ENCODE measurements around the gene CIAO3.

Gene CIAO3

DNA sequence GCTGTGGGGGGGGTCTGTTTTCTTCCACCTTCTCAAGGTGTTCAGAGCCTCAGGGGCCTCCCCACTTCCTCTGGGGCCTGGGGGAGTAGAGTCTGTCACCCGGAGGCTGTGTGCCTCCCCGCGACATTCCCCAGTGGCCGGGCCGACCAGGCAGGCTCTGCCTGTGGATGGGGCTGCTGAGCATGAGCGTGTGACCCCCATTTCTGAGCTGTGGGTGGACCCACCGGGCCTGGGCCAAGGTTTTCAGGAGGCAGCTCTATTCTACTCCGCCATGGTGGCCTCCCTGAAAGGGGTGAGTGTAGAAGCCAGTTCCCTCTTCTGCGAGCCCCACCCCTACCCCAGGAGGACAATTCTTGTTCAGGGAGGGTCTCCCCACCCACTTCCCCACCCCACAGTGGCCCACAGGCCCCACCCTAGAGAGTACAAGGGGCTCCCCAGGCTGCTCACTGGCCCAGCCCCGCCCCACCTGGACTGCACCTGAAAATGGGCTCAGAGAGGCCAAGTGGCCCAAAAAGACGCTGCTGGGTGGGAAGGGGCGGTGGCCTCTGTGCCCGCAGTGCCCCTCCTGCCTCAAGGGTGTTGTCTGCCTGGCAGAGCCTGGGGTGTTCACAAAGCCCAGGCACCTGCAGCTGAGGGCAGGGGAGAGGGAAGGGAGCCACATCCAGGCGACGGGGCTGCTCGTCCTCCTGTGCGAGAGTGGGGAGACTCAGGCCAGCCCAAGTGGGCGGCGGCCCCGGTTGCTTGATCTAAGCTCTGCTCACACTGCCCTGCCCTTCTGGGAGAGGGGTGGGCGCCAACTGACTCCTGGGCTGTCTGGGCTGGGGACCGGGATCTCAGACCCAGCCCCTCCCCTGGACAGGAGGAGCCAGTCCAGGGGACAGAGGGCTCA is 21.1 kb upstream of the CIAO3 start:
- peaks cover 28% of the 10 kb centered on the region for H3K4me1 ChIP-seq (ENCODE audit: insufficient read depth, poor library complexity, severe bottlenecking)
- H3K4me3 ChIP-seq (ENCODE audit: severe bottlenecking) = no peak overlapping the region
- H3K27me3 ChIP-seq (ENCODE audit: insufficient read depth, poor library complexity, severe bottlenecking) = no peaks in the 10 kb centered on the region
- H3K9me3 ChIP-seq (ENCODE audit: severe bottlenecking) = no peaks in the 10 kb centered on the region
- no peaks in the 10 kb centered on the region for H3K36me3 ChIP-seq (ENCODE audit: low read depth)
- ATAC-seq (ENCODE audit: low read depth) (no peak), DNase-seq (ENCODE audit: low spot score) (no peak)
- TF ChIP-seq, protein P1, sequence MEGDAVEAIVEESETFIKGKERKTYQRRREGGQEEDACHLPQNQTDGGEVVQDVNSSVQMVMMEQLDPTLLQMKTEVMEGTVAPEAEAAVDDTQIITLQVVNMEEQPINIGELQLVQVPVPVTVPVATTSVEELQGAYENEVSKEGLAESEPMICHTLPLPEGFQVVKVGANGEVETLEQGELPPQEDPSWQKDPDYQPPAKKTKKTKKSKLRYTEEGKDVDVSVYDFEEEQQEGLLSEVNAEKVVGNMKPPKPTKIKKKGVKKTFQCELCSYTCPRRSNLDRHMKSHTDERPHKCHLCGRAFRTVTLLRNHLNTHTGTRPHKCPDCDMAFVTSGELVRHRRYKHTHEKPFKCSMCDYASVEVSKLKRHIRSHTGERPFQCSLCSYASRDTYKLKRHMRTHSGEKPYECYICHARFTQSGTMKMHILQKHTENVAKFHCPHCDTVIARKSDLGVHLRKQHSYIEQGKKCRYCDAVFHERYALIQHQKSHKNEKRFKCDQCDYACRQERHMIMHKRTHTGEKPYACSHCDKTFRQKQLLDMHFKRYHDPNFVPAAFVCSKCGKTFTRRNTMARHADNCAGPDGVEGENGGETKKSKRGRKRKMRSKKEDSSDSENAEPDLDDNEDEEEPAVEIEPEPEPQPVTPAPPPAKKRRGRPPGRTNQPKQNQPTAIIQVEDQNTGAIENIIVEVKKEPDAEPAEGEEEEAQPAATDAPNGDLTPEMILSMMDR (IDR thresholded peaks at IDR 0.05; ENCODE audit: poor library complexity, severe bottlenecking) = no peak
- H3K27ac ChIP-seq (ENCODE audit: poor library complexity, severe bottlenecking) = peak overlapping the region; percentile 48

DNA sequence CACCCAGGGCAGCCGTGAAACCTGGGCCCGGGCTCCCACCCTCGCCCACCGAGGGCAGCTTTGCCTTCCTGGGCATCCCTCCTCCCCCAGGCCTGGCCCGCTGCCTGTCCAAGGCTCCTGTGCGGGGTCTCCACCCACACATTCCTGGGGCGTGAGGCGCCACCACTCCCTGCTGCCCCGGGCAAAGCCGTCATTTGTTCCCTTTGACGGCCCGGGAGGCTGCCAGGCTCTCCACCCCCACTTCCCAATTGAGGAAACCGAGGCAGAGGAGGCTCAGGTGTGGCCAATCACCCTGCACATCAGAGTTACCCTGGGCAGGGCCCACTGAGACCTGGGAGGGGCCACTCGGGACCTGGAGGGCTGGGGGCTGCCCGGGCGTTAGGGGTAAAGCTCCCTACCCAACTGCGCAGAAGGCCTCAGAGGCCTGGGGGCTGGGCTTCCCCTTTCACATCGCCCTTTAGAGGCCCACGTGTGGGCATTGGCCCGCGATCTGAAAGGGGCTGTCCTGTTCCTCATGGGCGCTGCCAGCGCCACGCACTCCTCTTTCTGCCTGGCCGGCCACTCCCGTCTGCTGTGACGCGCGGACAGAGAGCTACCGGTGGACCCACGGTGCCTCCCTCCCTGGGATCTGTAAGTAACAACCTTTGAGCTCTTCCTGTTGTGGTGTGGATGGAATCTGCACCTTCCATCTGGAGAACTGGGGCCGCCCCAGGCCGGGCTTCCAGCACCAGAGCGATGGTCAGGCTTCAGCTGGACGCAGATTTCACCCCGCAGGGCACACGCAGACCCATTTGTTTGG is 19.9 kb upstream of the CIAO3 start, which contains the start of gene MSLN:
MSLN (plus strand) TSS at position 190 of the 799 bp plus-strand sequence. CDS start 1,947 bp downstream, outside the sequence.
- ATAC-seq (ENCODE audit: low read depth) (peak; percentile 75), DNase-seq (ENCODE audit: low spot score) (peak; percentile 88)
- Histone ChIP-seq H3K4me3 (ENCODE audit: severe bottlenecking) (no peak within 1 kb of the TSS), H3K9me3 (ENCODE audit: severe bottlenecking) (no peaks in the 10 kb centered on the region), H3K4me1 (ENCODE audit: insufficient read depth, poor library complexity, severe bottlenecking) (peaks cover 28% of the 10 kb centered on the region), H3K36me3 (ENCODE audit: low read depth) (no peaks in the 10 kb centered on the region), H3K27me3 (ENCODE audit: insufficient read depth, poor library complexity, severe bottlenecking) (no peaks in the 10 kb centered on the region), H3K27ac (ENCODE audit: poor library complexity, severe bottlenecking) (peak within 1 kb of the TSS; percentile 48)
- TF ChIP-seq, protein P1 (IDR thresholded peaks at IDR 0.05; ENCODE audit: poor library complexity, severe bottlenecking) = no peak

DNA sequence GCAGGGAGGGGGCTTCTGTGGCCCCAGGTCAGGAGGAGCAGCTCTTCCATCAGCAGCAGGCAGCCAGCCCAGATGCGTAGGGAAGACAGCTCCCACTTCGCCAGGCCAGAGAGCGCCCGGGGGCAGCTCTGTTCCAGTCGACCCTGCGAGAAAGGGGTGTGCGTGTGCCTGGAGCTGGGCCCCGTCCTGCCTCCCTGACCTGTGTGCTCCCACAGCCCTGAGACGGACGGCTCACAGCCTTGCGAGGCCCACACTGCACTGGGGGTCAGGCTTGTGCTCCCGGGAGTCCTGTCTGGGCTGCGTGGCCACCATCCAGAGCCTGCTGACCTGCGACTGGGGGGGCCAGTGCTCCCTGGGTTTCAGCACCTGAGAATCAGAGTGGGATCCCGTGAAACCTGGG is 19.3 kb upstream of the CIAO3 start:
- TF ChIP-seq, protein P1 (IDR thresholded peaks at IDR 0.05; ENCODE audit: poor library complexity, severe bottlenecking) = no peak
- Histone ChIP-seq H3K36me3 (ENCODE audit: low read depth) (no peaks in the 10 kb centered on the region), H3K27ac (ENCODE audit: poor library complexity, severe bottlenecking) (peak overlapping the region; percentile 48), H3K27me3 (ENCODE audit: insufficient read depth, poor library complexity, severe bottlenecking) (no peaks in the 10 kb centered on the region), H3K9me3 (ENCODE audit: severe bottlenecking) (no peaks in the 10 kb centered on the region), H3K4me3 (ENCODE audit: severe bottlenecking) (no peak overlapping the region), H3K4me1 (ENCODE audit: insufficient read depth, poor library complexity, severe bottlenecking) (peaks cover 28% of the 10 kb centered on the region)
- DNase-seq (ENCODE audit: low spot score) (peak; percentile 74), ATAC-seq (ENCODE audit: low read depth) (peak; percentile 2; the same call in 1 of the 3 replicates)

DNA sequence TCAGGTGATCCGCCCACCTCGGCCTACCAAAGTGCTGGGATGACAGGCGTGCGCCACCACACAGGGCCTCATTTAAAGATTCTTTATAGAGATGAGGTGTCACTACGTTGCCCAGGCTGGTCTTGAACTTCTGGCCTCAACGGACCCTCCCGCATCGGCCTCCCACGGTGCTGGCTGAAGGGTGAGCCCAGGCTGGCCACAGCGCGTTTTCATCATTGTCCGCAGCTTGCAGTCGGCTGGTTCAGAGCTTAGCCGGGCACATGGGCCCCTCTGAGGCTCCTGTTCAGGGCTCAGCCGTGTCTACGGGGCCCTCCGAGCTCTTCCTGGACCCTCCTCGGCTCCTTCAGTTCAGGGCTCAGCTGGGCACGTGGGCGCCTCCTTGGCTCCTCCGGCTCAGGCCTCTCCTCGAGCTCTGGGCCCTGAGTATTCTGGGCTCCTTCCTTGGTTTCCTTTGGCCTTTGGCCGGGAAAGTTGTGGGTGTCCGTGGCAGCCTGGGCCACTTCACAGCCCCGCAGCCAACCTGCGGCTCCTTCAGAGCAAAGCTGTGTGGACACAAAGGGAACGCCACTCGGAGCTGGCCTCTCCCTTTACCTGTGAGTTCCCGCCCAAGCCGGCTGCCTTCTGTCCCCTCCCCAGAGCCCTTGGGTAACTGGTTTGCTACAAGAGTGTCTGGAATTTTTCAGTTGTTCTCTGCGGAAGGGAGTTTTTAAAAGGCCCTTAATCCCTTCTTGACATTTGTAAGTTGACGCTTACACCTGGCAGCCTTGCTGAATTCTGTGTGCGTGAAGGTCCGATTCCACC is 18.5 kb upstream of the CIAO3 start:
- DNase-seq (ENCODE audit: low spot score) (peak; percentile 73), ATAC-seq (ENCODE audit: low read depth) (peak; percentile 6; the same call in 1 of the 3 replicates)
- H3K36me3 ChIP-seq (ENCODE audit: low read depth) = no peaks in the 10 kb centered on the region
- no peaks in the 10 kb centered on the region for H3K27me3 ChIP-seq (ENCODE audit: insufficient read depth, poor library complexity, severe bottlenecking)
- peaks cover 34% of the 10 kb centered on the region for H3K4me1 ChIP-seq (ENCODE audit: insufficient read depth, poor library complexity, severe bottlenecking)
- TF ChIP-seq, protein P1 (IDR thresholded peaks at IDR 0.05; ENCODE audit: poor library complexity, severe bottlenecking) = no peak
- H3K27ac ChIP-seq (ENCODE audit: poor library complexity, severe bottlenecking) = peak overlapping the region; percentile 48
- no peaks in the 10 kb centered on the region for H3K9me3 ChIP-seq (ENCODE audit: severe bottlenecking)
- no peak overlapping the region for H3K4me3 ChIP-seq (ENCODE audit: severe bottlenecking)

All from RWPE2 (cell line).